ENCODE measurements around the gene CALML4.
"Not testable (repeated sequence)": the region's sequence is repeated elsewhere in the genome, so short reads cannot be mapped to it uniquely, and the experiment has no call there.

CALML4 gene

GRCh38 chr15:68224546-68225250, 19.6 kb upstream of the CALML4 start:
- peak; percentile 76 for DNase-seq

- DNase-seq, result no peak
Measured at GRCh38 chr15:68224108-68224507, 19.0 kb upstream of the CALML4 start.

GRCh38 chr15:68223171-68223570, 18.0 kb upstream of the CALML4 start:
- no peak for DNase-seq

DNA sequence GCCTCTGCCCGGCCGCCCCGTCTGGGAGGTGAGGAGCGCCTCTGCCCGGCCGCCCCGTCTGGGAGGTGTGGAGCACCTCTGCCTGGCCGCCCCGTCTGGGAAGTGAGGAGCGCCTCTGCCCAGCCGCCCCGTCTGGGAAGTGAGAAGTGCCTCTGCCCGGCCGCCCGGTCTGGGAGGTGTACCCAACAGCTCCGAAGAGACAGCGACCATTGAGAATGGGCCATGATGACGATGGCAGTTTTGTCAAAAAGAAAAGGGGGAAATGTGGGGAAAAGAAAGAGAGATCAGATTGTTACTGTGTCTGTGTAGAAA, 17.3 kb upstream of the CALML4 start:
- not testable (repeated sequence) for DNase-seq

- DNase-seq, result not testable (repeated sequence)
Measured at GRCh38 chr15:68221530-68222431, 16.6 kb upstream of the CALML4 start.

GRCh38 chr15:68220967-68221366, 15.8 kb upstream of the CALML4 start:
- no peak for DNase-seq

DNA sequence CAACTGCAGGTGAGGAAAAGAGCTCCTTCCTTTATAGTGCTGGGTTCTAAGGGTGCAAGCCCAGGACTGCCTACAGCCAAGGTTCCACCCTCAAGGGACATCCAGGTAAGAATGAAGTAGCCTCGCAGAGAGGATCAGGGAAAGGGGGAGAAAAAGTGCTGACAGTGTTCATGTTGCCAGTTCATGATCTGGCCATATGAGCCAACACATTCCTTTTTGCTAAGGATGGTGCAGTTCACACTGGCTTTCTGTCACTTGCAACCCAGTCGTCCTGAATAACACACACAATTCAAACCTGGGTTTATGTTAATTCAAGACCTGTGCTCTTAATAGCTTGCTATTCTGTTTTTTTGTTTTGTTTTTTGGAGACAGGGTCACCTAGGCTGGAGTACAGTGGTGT, 15.4 kb upstream of the CALML4 start:
- no peak for DNase-seq

GRCh38 chr15:68218847-68219798, 14.0 kb upstream of the CALML4 start:
- DNase-seq, result no peak

DNA sequence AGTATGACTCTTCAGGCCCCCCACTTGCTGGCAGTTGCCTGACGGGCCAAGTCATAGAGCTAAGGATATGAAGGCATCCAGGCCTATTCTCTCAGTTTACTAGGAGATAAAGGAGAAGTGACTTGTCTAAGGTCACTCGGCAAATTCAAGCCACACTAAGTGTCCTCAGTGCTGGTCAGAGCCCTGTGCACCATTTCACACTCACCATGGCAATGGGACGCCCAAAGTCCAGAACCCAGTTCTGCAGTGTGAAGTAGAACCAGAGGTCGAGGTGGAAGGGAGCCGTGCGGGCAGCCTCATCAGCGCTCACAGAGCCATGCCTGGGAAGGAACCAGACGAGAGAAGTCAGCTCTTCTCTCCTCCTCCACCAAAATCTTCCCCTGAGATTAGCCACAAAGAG, 13.2 kb upstream of the CALML4 start:
- DNase-seq, result no peak

GRCh38 chr15:68217341-68217740, 12.2 kb upstream of the CALML4 start:
- DNase-seq, result no peak

- no peak for DNase-seq
Measured at GRCh38 chr15:68214838-68215254, 9.7 kb upstream of the CALML4 start.

- DNase-seq, result no peak
Measured at GRCh38 chr15:68213991-68214837, 9.1 kb upstream of the CALML4 start.

DNA sequence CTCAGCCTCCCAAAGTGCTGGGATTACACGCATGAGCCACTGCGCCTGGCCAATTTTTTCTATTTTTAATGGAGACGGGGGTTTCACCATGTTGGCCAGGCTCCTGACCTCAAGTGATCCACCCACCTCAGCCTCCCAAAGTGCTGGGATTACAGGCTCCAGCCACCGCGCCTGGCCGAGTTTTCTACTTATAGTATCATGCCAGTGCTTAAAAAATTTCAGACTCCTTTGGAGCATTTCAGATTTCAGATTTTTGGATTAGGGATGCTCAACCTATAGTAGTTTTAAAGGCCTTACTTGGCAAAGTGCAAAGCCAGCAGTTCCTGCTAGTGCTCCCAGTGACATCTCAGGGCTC, 8.3 kb upstream of the CALML4 start:
- DNase-seq, result not testable (repeated sequence)

DNA sequence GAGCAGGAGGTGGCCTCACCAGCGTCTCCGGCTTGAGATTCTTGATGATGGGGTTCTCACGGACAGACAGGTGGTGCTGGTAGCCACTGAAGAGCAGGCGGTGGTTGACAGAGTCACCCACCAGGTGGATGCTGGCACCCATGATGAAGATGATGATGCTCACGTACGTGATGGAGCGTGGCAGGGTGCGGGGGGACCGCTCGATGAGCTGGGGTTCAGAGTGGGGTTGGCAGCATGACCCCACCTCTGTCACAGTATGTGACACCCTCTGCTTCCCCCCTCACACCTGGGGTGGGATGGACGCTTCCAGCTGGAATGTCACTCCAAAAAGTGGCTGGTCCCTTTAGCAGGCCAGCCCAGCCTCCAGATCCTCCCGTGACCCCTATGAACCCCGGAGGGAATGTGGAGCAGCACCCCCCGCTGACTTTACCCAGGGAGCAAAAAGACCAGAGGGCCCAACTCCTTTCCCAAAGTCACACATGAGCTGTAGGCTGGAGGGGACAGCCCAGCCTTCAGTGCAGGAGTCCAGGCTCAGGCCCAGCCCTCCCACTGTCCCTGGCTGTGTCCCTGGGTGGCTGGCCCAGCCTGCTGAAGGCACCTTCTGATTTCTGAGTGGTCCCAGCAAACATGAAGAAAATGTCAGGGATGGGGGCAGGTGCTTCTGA, 6.7 kb upstream of the CALML4 start:
- no peak for DNase-seq

GRCh38 chr15:68210821-68211655, 5.9 kb upstream of the CALML4 start:
- DNase-seq, result peak; percentile 73

DNA sequence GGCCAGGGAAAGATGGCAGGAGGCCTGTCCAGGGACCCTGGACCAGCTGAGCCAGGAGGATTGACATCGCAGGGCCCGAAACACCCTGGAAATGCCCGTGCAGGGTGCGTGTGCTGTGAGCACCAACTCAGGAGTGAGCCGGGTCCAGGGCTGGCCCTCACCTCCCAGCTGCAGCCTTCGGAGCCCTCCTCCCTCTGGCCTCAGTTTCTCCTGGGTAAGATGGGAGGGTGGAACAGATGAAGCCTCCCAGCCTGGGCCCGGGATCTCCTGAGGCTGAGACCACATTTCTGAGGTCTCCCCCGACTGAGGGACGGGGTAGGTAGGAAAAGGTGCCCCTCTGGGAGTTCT, 5.3 kb upstream of the CALML4 start:
- DNase-seq, result no peak

DNA sequence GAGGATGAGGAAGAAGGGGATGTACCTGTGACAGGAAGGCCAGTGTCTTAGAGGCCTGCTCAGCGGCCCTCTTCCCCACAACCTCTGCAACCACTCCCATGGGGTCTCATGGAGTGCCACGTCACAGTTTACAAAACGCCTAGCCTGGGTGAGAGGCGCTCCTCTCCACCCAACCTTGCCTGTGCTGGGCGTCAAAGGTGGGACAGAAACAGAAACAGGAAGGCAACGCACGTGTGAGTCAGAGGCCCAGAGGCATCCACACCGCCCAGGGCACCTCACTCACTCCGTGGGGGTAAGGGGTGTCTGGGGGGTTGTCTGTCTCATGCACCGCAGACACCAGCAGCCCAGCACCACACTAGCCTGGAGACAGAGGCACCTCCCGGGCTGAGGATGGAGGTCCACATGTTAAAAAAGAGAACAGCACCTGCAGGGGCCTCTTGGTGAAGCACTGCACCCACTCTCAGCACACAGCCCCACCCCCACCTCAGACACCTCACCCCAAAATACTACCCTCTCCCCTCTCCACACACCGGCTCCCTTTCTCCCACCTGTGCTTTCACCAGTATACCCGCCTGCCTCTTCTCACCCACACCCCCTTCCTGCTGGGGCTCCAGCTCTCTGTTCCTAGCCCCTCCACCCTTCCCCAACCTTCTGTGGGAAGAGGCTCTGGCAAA, 4.7 kb upstream of the CALML4 start:
- DNase-seq, result no peak

- no peak for DNase-seq
Measured at GRCh38 chr15:68209272-68209671, 4.1 kb upstream of the CALML4 start.

DNA sequence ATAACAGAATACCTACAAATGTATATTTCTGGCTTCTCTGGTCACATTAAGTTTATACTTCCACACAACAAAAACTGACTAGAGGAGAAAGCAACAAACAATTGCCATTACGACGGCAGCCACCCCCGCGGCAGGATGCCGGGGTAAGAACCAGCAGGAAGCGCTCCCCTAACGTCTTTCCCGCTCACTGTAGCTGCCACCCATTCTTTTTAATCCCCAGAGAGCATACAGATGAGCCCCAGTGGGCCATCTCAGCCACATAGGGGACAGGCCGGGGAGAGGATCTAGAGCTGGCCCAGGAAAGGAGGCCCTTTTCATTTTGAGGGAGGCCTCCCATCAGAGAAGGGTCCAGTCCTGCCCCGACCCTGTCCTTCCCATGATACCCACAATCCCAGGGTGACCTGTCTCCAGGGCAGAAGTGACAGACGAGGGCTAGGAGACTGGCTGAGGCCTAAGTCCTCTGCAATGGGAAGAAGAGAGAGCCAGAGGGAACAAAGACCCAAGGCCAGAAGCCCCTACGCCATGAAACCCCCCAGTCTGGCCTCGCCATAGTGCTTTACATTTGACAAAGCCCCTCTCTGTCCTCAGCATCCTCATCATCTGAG, 3.6 kb upstream of the CALML4 start:
- no peak for DNase-seq

DNA sequence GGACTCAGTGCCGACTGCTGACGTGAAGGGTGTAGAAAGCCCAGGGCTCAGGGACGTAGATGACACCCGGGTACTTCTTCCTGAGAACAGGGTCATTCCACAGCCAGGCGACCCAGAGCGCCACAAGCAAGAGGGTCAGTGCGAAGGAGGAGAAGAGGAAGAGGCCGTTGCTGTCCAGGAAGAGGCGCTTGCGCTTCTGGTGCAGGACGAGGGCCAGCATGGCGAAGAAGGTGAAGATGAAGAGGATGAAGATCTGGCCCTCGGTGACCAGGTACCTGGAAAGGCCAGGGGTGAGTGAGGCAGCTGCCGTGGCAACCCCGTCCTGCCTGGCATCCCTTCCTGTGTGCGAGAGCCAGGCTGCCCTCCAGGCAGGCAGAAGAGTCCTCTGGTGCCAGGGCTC, 3.0 kb upstream of the CALML4 start:
- DNase-seq, result no peak
